Stimulated activated CD4-positive, alpha-beta T cell treated with anti-CD3 and anti-CD28 coated beads, Interleukin-1b, Interleukin-23, amount 100 ng/mL, for 24 hours (primary cell): ENCODE data around the gene HAND1.

ENCODE experiments used
- DNase-seq, 4 experiments: peaks; one replicate each; pipeline ENCODE4 v3.0.0-alpha.2; 2020; ENCODE audit warnings: low read depth in 4 of 4, low spot score in 1 of 4

Gene HAND1

GRCh38 chr5:154461531-154461930, 16.5 kb downstream of the HAND1 start:
- DNase-seq, result no peak

- DNase-seq, result no peak
Measured at GRCh38 chr5:154460172-154460571, 17.9 kb downstream of the HAND1 start.

DNA sequence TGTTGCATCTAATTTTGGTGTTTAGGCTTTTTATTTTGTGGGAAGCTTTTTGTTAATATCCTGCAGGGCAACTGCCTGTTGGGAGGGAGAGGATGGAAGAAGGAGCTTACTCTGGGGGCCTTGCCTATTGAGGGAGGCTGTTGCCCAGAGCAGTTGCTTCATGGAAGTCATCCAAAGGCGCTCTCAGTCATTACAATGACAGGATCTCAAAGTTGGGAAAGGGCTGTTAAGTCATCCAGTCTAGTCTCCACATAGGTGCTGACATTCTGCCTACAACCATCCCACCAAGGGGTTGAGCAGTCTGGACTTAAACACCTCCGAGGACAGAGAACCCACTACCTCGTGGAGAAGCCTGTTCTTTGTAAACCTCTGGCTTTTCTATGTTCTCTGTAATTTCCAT, 19.0 kb downstream of the HAND1 start:
- DNase-seq, result no peak

DNA sequence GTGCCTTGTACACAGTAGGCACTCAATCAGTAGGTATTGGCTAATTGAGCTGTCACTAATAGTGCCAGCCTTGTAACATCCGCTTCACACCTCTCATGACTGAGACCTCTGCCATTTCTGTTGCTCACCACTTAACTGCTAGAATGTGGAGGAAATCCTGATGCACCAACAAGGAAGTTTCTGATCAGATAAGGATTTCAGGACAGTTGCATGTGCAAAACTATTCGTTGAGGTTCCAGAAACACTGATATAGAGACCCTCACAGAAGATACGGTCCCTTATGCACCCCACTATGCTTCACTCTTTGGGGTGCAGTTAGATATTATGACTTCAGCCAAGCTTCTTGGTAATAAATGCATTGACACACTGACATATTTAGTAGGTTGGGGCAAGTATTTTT, 21.5 kb downstream of the HAND1 start:
- DNase-seq, result no peak

DNA sequence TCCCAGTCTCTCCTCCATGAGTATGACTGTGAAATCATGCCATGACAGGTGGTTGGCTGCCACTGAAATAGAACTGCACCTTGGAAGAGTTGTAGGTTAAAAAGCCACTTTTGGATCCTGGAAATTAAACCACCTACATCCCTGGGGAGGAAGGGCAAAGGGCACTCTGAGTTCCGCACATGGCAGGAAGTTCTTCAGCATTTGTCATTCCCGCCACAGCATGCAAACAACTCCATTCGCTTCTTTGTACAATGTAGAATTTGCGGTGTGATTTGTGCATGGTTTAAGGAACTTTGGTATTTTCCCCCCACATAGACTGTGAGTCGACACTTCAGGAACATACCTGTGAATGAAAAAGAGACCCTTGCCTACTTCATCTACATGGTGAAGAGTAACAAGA, 22.4 kb downstream of the HAND1 start:
- DNase-seq, result no peak

DNA sequence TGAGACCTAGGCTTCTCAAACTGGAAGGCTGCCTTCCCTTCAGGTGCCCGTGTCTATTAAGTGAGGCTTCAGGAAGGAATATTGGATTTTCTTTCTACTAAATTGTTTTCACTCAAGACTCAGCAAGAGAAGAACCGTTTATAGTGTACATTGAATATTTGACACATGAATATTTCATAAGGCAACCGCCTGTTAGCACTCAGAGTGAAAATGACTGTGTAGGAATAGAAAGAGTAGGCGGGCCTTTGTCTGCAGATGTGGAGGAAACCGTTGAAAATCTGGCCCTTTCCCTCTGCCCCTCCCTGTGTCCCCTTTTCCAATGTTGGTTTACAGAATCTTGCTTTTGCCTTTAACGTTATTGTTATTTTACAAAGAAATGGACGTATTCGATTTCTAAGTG, 26.1 kb downstream of the HAND1 start:
- DNase-seq, result no peak

GRCh38 chr5:154449786-154450185, 28.2 kb downstream of the HAND1 start:
- no peak for DNase-seq

DNA sequence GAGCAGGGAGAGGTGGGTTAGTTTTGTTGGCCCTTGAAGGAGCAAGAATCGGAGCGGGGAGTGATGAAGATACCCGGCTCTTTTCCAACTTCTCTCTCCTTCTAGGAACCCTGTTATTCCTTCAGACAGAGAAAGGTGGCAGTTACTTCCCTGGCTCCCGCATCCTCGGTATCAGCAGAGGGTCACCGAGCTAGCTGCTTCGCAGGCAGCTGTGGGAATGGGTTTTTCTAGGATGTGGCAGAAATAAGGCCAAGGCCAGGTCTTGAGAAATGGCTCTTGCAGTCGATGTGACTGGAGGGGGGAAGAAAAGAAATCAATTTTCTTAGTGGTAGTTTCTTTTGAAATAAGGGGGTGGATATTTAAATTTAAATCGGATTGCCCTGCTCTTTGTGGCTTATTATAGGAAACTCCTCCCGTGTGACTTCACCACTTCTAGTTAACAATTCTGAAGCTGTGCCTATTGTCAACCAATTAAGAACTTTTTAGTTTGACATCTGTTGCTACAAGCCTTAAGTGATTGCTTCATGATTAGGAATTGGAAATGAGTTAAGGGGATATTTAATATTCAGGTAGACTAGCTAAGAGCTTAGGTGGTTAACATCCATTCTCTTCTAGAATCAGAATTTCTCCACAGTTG, 30.8 kb downstream of the HAND1 start:
- DNase-seq, result no peak

DNA sequence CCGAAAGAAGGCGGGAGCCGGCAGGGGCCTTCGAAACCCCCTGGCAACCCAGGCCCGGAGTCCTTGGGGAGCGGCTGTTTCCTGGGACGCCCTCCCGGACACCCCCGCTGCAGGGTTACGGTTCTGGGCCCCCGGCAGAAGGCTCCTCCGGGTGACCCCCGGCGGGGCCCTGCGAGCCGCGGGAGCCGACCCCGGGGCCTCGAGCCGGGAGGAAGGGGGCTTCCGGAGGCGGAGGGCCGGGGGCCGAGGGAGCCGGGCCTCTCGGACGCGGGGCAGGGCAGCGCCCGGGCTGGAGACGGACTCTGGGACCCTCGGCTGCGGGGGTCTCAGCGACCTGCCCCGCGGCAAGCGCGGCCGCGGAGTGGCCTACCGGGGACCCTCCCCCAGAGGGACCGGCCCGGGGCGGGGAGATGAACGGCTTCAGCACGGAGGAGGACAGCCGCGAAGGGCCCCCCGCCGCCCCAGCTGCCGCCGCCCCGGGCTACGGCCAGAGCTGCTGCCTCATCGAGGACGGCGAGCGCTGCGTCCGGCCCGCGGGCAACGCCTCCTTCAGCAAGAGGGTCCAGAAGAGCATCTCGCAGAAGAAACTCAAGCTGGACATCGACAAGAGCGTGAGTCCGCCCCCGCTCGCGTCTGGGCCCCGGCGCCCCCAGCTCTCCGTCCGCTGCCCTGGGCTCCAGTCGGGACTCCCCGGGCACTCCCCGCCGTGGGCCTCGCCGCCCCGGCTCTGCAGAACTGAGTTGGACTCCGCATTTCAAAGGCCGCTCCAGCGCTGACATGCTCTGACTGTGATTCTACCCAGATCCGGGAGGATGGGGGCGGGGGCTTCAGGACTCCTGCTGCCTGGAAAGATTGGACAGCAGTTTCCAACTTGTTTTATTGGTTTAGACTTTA, 31.6 kb downstream of the HAND1 start:
- peak in 1 of 4 experiments; percentile 36 for DNase-seq

DNA sequence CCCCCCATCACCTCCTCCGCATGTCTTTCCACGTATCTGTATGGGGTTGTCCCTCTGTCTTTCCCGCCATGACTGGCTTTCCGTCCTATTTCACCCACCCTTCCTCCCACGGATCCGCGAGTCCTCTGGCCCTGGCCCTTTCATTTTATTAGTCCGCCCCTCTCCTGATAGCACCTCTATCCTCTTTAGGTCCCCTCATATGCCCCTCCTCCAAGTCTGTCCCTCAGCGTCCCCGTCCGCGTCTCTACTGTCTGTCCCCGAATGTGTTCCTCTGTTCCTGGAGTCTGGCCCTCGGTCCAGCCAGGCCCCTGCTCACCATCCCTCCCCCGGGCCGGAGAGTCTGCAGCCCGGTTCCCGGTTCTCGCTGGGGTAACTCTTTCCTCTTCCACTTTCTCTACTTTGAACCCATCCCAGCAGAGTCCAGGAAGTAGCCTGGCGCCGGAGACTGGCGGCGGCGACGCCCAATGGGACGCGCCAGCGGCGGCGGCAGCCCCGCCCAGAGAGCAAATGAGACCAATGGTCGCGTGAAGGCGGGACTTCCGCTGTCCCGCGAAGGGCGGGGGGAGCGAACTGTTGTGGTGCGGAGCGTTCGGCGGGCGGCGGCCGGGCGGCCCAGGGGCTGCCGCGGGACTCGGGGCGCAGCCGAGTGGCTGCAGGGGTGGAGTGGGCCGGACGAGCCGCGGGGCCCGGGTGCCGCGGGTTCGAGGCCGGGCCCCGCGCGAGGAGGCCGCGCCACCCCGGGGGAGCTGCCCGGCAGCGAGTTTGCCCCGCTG, 32.4 kb downstream of the HAND1 start, which contains the start of gene SAP30L:
Gene SAP30L (plus strand): TSS at position 576 of the 773 bp plus-strand sequence. CDS start 608 bp downstream, outside the sequence.
- peak; percentile 74 to 93 (median 88) for DNase-seq

DNA sequence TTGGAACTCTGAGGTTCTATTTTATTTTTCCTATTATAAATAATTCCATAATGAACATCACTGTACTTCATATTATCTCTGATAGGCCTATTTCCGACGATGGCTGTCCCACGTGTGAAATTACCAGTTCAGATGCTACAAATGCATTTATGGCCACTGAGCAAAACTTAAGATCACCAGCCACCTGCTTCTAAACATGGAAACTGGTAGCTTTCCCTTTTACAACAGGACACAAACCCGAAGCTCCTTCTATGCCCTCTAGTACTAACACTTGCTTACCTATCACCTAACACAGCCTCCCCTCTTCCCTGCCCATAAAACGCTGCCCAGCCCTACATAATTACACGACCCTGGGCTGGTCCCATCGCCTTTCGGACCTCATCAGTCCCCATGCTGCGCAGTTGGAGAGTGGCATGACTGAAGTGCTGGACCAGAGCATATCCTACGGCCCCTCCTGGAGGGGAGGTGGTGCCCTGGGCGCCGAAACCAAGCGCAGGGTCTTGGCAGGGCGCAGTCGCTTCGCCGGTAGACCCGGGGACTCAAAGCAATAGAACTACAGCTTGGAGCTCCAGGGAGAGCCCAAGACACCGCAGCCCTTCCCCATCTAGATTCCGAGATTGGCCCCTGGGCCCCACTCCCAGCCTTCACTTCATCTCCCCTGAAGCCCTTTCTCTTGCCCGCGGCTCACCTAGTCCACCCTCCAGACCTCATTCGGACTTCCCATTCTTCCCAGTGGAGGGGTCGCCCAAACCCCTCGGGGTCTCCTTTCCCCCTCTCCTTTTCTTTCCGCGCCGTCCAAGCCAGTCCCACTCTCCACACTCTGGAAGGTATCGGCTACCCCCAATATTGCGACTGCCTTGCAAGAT, 33.2 kb downstream of the HAND1 start:
- DNase-seq, result no peak

DNA sequence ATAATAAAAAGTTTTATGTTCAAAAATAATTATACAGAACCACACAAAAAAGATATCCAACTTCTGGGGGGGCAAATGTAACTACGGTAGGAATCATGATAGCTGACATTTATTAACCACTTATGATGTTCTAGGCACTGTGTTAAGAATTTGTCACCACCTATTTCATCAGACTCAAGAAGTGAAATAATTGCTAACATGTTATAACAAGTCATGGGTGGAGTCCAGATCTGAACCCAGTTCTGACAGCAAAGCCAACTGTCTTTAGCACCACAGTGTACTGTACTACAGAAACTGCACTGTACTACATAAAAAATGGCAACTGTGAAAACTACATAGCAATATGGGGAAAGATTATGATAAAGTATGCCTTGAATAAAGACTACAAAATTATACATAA, 35.2 kb downstream of the HAND1 start:
- no peak for DNase-seq

DNA sequence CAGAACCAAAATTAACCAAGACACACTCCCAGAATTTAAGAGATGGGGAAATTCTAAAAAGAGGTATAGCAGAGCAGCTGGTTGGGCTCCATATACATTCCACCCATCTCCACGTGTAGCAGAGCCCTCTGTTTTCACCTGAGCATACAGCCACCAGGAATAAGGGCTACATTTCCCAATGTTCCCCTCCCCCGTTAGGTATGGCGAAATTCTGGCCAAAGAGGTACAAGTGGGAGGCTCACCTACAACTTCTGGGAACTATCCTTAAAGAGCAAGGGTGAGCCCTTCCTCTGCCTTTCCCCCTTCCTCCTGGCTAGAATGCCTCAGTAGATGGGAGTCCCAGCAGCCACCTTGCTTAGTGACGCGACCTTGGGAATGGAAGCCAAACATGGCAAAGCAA, 37.5 kb downstream of the HAND1 start:
- no peak for DNase-seq

DNA sequence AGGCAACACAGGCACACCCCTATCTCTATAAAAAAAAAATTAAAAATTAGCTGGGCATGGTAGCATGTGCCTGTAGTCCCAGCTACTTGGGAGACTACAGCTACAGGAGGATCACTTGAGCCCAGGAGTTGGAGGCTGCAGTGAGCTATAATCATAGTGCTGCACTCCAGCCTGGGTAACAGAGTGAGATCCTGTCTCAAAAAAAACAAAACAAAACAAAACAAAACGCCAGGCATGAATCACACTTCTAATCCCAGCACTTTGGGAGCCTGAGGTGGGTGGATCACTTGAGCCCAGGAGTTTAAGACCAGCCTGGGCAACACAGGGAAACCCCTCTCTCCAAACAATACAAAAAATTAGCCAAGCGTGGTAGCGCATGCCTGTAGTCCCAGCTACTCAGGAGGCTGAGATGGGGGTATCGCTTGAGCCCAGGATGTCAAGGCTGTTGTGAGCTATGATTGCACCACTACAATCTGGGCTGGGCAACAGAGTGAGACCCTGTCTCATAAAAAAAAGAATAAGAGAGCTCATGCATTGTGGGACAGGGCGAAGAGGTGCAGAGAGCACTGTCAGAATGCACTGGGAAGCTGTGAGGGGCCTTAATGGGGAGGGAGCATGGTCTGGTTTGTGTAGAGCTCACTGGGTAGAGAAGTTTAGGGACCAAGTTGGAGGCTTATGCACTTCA, 40.6 kb downstream of the HAND1 start:
- no peak for DNase-seq

- DNase-seq, result no peak
Measured at GRCh38 chr5:154435226-154435625, 42.8 kb downstream of the HAND1 start.

GRCh38 chr5:154430961-154431630, 46.9 kb downstream of the HAND1 start:
- no peak for DNase-seq

- no peak for DNase-seq
Measured at GRCh38 chr5:154430466-154430865, 47.6 kb downstream of the HAND1 start.

DNA sequence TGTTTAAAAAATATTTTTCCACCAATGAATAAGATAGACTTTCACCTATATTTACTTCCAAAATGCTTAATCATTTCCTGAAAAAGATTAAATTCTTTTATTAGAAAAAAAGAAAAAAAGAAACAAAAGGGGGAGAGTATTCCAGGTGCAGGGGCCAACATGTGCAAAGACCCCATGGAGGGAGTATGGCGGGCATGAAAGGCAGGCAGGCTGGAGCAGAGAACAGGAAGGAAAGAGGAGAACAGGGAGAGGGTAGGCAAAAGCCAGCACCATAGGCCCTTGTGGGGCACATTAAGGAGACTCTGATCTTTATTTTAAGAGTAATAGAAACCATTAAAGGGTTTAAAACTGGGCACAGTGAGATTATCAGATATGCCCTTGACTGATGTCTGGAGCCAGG, 48.7 kb downstream of the HAND1 start:
- no peak for DNase-seq

DNA sequence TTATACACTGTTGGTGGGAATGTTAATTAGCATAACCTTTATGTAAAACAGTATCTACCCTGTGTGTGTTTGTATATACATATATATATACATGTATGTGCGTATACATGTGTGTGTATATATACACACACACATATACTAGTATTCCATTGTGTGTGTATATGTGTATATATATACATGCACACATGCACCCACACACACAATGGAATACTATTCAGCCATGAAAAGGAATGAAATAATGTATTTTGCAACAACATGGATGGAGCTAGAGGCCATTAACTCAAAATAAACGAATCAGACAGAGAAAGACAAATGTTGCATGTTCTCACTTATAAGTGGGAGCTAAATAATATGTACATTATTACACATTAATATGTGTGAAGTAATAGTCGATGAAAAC, 49.8 kb downstream of the HAND1 start:
- no peak for DNase-seq
